HG03045 (cell line): ENCODE measurements around the gene KIF26A.
"Not testable (repeated sequence)": the region's sequence is repeated elsewhere in the genome, so short reads cannot be mapped to it uniquely, and the experiment has no call there.

Source experiments
- ATAC-seq: cut with Tn5 transposase; IDR thresholded peaks from one replicate; pipeline ENCODE4 v1.9.1; 2021; ENCODE audit warnings: mild to moderate bottlenecking, moderate library complexity; ENCODE audit not compliant: unreplicated experiment

Gene KIF26A

DNA sequence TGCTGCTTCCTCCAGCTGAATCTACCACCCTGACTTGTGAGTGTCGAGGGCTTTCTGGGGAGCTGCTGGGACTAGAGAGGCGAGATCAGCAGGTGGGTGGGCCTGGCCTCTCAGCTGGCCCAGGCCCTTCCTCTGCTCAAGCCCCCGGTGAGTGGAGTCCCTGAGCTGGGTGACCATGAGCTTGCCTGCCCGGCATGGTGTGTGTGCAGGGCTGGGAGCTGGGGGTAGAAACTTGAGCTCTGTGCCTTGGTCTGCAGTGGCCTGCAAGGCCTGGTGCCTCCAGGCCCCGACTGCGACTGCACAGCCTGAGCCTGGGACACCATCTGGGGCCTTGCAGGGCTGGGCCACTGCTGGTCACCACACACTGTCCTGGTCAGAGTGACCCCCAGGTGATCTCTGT lies 67.4 kb downstream of the KIF26A start:
- no peak for ATAC-seq

DNA sequence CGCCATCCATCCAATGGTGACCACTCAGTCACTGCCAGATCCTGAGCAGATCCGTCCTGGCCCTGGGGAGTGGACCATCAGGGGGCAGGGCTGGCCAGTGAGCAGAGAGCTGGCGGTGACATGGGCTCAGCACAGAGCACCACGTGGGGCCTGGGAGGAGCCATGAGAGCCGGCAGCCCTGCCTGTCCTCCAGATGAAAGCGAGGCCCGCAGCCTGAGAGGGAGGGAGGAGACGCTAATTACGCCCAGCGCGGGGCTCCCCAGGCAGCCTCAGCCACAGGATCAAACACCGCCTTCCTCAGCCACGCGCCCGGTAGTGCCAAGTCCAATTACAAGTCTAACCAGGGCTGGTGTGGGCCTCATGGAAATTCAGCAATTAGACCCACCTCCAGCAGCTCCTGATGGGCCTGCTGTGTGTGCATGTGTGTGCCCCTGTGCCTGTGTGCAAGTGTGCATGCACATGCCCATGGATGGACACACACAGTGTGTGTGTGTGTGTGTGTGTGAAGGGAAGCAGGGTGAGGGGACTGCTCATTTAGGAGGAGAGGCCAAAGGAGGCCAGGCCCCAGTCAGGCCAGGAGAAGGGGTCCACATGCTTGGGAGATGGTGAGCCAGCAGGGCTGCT lies 68.0 kb downstream of the KIF26A start:
- no peak for ATAC-seq

DNA sequence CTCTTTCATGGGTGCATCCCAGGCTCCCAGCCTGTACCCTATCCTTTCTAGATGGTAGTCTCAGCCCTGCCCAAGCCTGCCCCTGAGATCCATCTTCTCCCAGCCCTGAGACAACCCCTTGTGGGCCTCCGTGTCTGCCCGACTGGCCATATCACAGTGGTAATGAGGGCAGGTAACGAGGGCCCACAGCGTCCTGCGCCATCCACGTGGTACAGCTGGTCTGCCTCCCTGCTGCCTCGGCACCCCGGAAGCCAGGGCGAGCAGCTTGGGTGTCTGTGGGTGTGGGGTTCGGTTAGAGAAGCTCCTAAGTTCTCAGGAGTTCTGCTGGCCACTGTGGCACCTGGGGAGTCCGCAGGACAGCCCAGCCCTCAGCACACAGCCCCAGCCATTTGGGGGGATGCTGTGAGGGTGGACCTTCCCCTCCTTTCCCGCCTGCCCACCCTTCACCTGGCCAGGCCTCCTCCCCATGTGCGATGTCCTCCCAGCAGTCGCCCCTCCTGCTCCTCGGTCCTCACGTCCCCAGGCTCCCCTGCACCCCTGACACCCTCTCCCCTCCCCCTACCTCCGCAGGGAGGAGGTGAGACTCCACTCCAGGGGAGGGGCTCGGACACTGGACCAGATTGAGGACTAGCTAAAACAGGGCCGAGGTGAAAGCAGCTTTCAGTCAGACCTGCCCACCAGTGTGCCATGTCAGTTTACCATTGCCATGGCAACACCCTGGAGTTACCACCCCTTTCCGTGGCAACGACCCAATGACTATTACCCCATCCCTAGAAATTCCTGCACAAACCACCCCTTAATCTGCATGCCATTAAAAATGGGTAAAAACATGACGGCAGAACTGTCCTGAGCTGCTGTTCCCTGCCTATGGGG lies 69.0 kb downstream of the KIF26A start:
- no peak for ATAC-seq

DNA sequence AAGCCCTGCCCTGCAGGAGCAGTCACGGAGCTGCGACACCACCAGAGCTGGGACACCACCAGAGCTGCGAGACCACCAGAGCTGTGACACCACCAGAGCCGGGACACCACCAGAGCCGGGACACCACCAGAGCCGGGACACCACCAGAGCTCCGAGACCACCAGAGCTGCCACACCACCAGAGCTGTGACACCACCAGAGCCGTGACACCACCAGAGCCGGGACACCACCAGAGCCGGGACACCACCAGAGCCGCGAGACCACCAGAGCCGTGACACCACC lies 69.6 kb downstream of the KIF26A start:
- ATAC-seq: not testable (repeated sequence)

DNA sequence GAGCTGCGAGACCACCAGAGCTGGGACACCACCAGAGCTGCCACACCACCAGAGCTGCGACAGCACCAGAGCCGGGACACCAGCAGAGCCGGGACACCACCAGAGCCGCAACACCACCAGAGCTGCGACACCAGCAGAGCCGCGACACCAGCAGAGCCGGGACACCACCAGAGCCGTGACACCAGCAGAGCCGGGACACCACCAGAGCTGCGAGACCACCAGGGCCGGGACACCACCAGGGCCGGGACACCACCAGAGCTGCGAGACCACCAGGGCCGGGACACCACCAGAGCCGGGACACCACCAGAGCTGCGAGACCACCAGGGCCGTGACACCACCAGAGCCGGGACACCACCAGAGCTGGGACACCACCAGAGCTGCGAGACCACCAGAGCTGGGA lies 69.9 kb downstream of the KIF26A start:
- not testable (repeated sequence) for ATAC-seq

DNA sequence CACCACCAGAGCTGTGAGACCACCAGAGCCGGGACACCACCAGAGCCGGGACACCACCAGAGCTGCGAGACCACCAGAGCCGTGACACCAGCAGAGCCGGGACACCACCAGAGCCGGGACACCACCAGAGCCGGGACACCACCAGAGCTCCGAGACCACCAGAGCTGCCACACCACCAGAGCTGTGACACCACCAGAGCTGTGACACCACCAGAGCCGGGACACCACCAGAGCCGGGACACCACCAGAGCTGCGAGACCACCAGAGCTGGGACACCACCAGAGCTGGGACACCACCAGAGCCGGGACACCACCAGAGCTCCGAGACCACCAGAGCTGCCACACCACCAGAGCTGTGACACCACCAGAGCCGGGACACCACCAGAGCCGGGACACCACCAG lies 70.7 kb downstream of the KIF26A start:
- not testable (repeated sequence) for ATAC-seq

DNA sequence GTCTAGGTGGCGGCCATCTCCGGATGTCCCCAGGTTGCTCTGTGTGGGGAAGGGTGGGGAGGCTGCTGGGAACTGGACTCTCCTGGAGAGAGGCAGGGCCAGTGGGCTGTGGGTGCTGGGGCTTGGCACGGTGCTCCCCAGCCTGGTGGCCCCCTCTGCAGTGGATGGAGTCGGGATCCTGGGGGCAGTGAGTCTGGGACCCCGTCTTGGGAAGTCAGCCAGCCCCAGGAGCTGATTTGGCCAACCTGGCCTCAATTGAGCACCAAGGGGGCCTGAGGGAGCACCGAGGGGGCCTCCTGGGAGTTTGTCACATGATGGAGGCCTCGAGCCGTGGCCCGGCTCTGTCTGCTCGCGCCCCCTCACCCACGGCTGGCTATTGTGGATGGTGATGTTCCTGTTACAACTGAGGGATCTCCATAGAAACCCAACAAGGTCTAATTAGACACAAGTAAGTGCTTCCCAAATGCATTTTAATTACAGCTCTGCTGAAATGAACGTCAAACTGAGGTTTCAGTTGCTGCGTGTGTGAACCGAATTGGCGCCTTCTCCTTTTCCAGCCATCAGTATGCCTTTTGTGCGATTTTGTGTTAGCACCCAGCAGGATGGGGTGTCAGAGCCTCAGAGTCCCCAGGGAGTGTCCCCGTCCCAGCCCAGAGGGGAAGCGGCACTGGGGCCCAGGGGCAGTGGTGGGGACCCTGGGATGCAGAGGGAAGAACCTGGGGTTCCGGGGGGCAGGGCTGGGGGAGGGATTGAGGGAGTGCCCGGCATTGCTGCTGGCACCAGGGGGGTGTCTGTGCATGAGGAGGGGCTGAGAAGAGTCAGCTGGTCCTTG lies 71.8 kb downstream of the KIF26A start:
- no peak for ATAC-seq

DNA sequence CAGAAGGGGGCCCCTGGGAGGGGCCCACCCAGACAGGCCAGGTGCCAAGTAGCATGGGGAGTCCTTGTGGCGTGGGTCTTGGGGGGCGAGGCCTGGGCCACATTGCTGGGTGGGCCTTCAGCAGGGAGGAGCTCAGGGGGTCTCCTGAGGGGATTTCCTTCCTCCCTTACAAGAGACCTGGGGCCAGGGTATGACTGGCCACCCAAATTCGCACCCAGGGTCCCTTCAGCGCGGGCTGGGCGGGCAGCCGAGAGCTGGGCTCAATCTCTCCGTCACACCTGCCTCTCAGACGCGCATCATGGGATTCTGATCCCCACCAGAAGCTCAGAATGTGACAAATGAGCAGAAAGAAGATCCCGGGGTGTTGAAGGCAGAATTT lies 72.4 kb downstream of the KIF26A start:
- ATAC-seq: no peak

DNA sequence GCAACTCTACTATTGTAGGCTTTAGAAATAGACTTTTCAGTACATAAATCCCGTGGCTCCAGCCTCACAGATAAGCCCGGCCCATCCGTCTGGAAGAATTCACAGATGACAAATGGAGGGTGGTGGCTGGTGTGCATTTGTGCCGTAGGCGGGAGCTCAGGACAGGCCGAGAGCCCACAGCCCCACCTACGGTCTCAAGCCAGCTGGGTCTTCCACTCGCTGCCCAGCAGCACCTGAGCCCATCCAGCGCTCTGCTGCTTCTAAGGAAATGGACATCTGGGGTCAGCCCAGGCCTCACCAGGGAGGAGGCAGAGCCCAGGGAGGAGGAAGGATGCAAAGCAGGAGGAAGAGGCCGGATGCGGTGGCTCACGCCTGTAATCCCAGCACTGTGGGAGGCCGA lies 72.8 kb downstream of the KIF26A start:
- ATAC-seq: no peak

DNA sequence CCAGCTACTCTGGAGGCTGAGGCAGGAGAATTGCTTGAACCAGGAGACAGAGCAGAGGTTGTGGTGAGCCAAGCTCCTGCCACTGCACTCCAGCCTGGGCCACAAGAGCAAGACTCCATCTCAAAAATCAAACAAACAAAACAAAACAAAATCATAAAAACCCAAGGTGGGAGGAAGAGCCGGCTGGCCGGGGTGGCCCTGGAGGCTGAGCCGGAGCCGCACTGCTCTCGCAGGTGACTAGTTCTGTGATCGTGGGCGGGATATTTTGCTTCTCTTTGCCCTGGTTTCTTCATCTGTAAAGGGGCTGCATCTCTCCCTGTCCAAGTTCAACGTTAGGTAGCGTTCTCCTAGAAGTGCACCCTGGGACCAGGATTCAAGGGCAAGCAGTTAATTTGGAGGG lies 73.4 kb downstream of the KIF26A start:
- ATAC-seq: no peak

DNA sequence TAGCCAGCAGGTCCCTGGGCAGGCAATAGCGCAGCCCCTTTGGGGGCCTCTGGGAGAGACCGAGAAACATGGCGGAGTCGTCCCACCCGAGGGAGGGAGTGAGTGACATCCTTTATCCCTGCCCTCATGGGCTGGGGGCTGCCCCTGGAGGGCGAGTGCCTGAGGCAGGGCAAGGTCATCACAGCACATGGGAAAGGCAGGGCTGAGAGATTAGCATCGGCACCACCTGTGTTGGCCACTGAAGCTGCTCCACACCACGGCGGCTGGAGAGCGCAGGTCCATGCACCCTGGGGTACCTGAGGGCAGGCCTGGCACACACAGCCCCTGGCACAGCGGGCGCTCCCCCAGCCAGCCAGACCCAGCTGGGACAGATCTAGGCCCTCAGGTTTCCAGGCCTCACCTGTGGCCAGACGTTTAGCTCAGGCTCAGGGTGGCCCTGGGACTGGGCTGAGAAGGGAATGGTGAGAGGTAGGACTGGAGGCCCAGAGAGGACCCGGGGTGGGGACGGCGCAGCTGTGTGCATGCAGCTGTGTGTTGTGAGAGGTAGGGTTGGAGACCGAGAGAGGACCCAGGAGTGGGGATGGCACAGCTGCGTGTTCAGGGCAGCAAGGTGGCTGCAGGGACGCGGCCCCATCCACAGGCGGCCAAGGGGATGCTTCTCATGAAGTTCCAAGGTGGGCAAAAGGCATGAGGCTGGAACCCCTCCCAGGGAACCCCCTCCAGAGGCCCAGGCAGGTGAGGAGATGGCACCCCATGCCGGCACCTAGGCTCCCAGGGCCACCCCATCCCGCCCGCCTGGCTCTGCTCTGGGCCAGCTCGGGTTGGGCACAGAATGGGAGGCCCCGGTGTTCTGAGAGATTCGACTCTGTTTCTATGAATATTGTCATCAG lies 74.1 kb downstream of the KIF26A start:
- ATAC-seq: no peak

DNA sequence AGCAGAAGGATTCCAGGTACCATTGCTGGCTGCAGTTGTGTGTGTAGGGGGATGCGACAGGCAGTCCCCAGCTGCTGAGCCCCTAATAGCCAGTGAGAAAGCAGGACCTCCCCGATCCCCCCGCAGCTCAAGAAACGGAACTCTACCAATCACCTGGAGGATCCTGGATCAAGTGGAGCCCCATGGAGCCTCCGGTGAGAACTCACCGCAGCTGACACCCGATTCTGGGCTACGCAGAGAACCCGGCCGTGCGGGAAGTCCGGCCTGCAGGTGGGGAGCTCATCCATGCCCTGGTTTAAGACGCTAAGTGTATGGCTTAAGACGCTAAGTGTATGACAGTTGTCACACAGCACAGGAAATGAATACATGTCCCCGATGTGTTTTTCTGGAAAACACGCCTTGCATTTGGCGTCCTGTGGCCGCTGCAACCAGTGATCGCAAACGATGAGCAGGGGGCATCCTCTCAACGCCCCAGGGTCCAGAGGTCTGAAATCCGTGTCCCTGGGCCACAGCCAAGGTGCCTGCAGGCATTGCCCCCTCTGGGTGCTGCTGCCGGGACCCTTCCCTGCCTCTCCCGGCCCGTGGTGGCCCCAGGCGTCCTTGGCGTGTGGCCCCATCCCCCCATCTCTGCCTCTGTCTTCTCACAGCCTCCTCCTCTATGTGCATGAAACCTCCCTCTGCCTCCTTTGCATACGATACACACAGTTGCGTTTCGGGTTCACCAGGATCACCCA lies 75.1 kb downstream of the KIF26A start:
- no peak for ATAC-seq

DNA sequence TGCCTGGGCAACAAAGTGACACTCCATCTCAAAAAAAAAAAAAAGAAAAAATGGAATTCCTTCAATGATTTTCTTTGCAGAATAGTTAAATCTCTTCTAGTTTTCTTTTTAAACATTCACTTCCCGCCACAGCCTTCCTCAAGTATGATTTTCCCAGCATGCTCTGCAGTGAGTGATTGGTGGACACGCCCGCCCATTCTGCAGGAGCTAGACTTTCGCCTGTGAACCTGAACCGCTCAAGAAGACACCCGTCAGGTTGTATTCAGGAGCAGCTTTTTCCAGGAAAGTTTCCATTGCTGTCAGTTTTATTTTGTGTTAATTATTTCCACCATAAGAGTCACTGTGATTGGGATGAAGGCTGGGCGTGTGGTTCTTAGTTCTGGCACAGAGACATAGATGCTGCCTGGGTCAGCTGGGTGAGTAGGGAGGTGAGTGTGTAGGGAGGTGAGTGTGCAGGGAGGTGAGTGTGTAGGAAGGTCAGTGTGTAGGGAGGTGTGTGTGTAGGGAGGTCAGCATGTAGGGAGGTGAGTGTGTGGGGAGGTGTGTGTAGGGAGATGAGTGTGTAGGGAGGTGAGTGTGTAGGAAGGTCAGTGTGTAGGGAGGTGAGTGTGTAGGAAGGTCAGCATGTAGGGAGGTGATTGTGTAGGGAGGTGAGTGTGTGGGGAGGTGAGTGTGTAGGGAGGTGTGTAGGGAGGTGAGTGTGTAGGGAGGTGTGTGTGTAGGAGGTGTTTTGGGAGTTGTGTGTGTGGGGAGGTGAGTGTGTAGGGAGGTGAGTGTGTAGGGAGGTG lies 76.2 kb downstream of the KIF26A start:
- no peak for ATAC-seq

DNA sequence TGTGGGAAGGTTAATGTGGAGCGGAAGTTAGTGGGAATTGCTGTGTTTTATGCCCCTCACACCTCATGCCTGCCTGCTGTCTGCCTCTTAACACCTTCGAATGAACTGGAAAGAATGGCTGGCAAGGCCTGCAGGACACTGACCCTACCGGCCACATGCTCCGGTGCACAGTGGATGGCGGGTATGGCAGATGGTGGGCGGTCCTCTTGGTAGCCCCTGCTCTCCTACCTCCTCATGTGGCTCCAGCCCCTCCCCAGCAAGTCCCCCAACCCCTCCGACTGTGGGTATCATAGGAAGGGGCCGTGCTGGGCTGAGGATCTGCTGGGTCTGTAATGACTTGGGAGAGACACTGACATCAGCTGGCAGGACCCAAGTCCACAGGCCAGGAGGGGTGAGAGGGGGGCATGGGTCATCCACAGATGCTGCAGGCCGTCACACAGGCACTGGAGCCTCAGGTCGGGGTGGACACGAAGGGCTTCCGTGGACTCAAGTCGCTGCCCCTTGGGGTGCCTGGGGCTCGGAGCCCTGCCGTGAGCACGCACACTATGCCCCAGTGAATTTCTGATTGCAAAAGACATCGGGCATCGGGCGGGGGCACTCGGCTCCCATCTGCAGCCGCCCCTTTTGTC lies 77.4 kb downstream of the KIF26A start:
- ATAC-seq: no peak

DNA sequence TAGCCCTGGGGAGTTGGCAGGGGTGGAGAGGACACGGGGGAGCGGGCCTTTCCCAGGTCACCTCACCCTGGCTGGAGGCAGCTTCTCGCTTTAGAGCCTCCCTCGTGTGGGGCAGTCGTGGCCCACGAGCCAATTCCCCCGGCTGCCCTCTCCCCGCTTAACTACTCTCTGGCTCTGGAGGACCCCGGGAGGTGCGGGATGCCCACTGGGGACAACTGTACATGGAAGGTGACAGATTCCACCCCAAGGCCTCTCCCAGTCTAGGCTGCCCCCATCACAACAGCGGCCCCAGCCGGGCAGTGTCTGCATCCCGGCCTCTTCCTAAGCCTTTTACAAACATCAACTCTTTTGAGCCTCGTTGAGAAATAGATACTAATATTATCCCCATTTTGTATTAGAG lies 78.1 kb downstream of the KIF26A start:
- ATAC-seq: no peak

DNA sequence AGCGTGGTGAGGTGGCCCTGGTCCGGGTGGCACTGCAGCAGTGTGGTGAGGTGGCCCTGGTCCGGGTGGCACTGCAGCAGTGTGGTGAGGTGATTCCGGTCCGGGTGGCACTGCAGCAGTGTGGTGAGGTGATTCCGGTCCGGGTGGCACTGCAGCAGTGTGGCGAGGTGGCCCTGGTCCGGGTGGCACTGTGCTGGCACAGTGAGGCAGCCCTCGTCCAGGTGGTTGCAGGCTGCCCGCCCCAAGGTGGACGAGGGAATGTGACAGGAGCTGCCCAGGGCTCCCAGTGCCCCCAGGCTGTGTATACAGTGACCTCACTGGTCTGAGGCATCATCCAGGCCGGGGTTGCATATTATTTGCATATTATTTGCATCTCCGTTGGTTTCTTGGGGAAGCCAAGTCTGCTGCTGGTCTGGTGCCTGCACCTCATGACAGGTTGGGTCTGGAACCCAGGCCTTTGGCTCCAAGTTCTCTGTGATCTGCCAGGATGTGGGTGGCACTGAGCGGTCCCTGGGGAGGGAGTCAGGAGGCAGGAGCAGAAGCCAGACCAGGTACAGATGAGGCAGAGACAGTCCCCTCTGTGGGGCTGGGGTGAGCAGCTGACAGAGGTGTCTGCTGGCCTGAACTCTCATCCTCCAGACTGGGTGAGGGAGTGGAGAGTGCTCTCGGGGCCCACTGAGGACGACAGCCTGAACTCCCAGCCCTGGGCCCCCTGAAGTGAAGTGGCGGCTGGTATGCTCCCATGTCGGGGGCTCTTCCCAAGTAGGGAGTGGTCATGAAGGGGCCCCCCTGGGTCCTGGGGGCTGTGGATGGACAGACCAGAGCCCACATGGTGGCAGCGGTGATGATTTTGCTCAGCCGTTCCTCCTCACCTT lies 79.3 kb downstream of the KIF26A start:
- no peak for ATAC-seq

DNA sequence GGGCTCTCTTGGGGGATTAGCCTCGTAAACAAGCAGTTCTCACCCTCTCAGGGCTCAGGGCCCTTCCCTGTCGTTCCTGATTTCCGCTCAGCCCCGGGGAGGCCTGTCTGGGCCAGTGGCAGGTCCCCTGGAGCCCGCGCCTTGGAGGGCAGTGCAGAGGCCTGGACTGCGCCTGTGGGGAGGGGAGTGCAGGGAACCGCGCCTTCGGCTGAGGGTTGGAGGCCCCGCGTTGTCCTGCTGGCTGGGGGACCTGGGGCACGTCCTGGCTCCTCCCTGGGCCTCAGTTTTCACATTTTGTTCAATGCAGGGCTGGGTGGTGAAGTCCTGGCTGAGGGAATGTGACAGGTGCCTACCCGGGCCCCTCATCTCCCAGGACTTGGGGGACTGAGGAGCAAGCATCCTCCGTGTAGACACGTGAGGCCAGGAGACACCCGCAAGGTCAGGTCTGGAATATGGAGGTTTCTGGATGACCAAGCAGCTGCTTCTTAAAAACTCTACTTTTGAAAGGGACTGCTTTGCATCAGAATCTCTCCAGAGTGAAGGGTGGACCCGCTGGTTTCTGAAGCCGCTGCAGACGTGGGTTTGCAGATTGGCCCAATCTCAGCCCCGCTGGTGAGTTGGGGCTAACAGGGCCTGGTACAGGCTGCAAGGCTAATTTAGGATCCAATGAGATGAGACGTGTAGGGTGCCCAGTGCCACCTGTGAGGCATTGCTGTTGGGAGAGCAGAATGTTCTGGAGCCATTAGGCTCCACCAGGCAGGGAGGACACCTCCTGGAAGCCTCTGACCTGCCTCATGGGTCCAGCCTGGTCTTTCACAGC lies 80.2 kb downstream of the KIF26A start:
- ATAC-seq: no peak
